H1 (cell line): Measurements from ENCODE around the gene MAST2. TPM values are rescaled to one million over a fixed set of nuclear protein-coding genes. Genes with fewer than 3 reads are reported as not detected.

ENCODE experiments used
- CTCF ChIA-PET: fragments of 300-600 bp; sonication (Branson Sonifier 250); formaldehyde crosslinking; loops from one replicate; lab custom pipeline; 2021; ENCODE audit not compliant: partially characterized antibody; lab: Charles Lee
- POLR2A ChIA-PET: fragments of 300-600 bp; sonication (Branson Sonifier 250); formaldehyde crosslinking; loops from one replicate; lab custom pipeline; 2021; ENCODE audit warnings: inconsistent platforms; ENCODE audit not compliant: partially characterized antibody; lab: Charles Lee
- DNase-seq, 2 experiments: peaks; one replicate each; pipeline versions ENCODE4 v3.0.0 to v3.0.0-alpha.2; 2010 to 2022; ENCODE audit warnings: low spot score in 2 of 2, low read depth in 1 of 2, mixed read lengths in 1 of 2
- FAIRE-seq: peaks from 2 replicates; lab custom pipeline; 2011; peaks lifted over from hg19 to GRCh38; lab: Jason Lieb, UNC
- H2AFZ ChIP-seq: 2 replicates; pipeline ENCODE4 v1.8.1; 2012; ENCODE audit warnings: low read length, inconsistent platforms
- H2AK5ac ChIP-seq: 2 replicates; pipeline ENCODE4 v1.6.1; 2013; ENCODE audit warnings: low read depth, low read length
- H2BK120ac ChIP-seq: replicated peaks from 2 replicates; pipeline ENCODE3; 2013; ENCODE audit warnings: low read depth, low read length, inconsistent platforms
- H2BK12ac ChIP-seq: 2 replicates; pipeline ENCODE4 v1.6.1; 2013; ENCODE audit warnings: low read depth, low read length
- H2BK15ac ChIP-seq: 2 replicates; pipeline ENCODE4 v1.6.1; 2013; ENCODE audit warnings: low read length
- H2BK20ac ChIP-seq: 2 replicates; pipeline ENCODE4 v1.6.1; 2013; ENCODE audit warnings: low read length
- H2BK5ac ChIP-seq: 2 replicates; pipeline ENCODE4 v1.6.1; 2013; ENCODE audit warnings: low read depth, low read length
- H3K14ac ChIP-seq: 2 replicates; pipeline ENCODE4 v1.6.1; 2013; ENCODE audit warnings: inconsistent platforms; ENCODE audit not compliant: insufficient read length
- H3K18ac ChIP-seq: 2 replicates; pipeline ENCODE4 v1.6.1; 2013; ENCODE audit warnings: low read length; ENCODE audit errors: extremely low read depth
- H3K23ac ChIP-seq: 2 replicates; pipeline ENCODE4 v1.6.1; 2013; ENCODE audit warnings: inconsistent platforms; ENCODE audit not compliant: insufficient read length
- H3K23me2 ChIP-seq: 2 replicates; pipeline ENCODE4 v1.6.1; 2013; ENCODE audit warnings: low read depth, low read length
- H3K27ac ChIP-seq: 2 replicates; pipeline ENCODE4 v1.6.1; 2011; ENCODE audit warnings: low read depth, low read length, inconsistent platforms
- H3K27me3 ChIP-seq, 4 experiments: replicated peaks in 1 of 4; 1 replicate in 1 of 4; 2 replicates in 3 of 4; pipeline versions ENCODE4 v1.6.1 to v1.8.1; 2011 to 2013; ENCODE audit warnings: low read length in 3 of 4, mild to moderate bottlenecking in 3 of 4, inconsistent platforms in 2 of 4, mixed read lengths in 2 of 4, moderate library complexity in 1 of 4; ENCODE audit not compliant: control insufficient read depth in 3 of 4, insufficient read depth in 3 of 4; ENCODE audit errors: extremely low read depth in 1 of 4
- H3K36me3 ChIP-seq, 4 experiments: 2 replicates each; pipeline versions ENCODE4 v1.6.1 to v1.8.1; 2011 to 2013; ENCODE audit warnings: mild to moderate bottlenecking in 4 of 4, low read length in 3 of 4, moderate library complexity in 2 of 4, control low read depth in 1 of 4, inconsistent platforms in 1 of 4; ENCODE audit not compliant: insufficient read depth in 4 of 4, control insufficient read depth in 2 of 4
- H3K4ac ChIP-seq: replicated peaks from 2 replicates; pipeline ENCODE3; 2013; ENCODE audit warnings: low read length, low read depth, mixed read lengths, inconsistent platforms; ENCODE audit not compliant: insufficient read length
- H3K4me1 ChIP-seq, 4 experiments: replicated peaks in 1 of 4; 1 replicate in 1 of 4; 2 replicates in 3 of 4; pipeline versions ENCODE4 v1.6.1 to v1.8.1; 2011 to 2013; ENCODE audit warnings: low read length in 3 of 4, inconsistent platforms in 2 of 4, mixed read lengths in 1 of 4; ENCODE audit not compliant: insufficient read depth in 4 of 4, control insufficient read depth in 3 of 4
- H3K4me2 ChIP-seq, 2 experiments: 2 replicates each; pipeline versions ENCODE4 v1.6.1 to v1.8.1; 2011 to 2013; ENCODE audit warnings: low read depth in 2 of 2, low read length in 2 of 2, control low read depth in 1 of 2, inconsistent platforms in 1 of 2, mild to moderate bottlenecking in 1 of 2; ENCODE audit not compliant: insufficient read depth in 1 of 2
- H3K4me3 ChIP-seq, 4 experiments: fragments of 200-600, 300-600 bp in 1 of 4; sonication (generic), shearing (Covaris generic), sonication (Bioruptor Twin) in 1 of 4; 2 replicates each; pipeline versions ENCODE4 v1.5.1 to v1.8.1; 2011 to 2016; ENCODE audit warnings: low read length in 4 of 4, low read depth in 3 of 4, control low read depth in 2 of 4, inconsistent platforms in 2 of 4, mild to moderate bottlenecking in 2 of 4, mixed read lengths in 1 of 4, moderate library complexity in 1 of 4; ENCODE audit not compliant: insufficient read depth in 2 of 4; ENCODE audit errors: extremely low read depth in 1 of 4
- H3K56ac ChIP-seq: replicated peaks from 2 replicates; pipeline ENCODE3; 2013; ENCODE audit warnings: low read depth, mild to moderate bottlenecking, mixed read lengths, low read length, inconsistent platforms; ENCODE audit not compliant: insufficient read length
- H3K79me1 ChIP-seq: 2 replicates; pipeline ENCODE4 v1.6.1; 2013; ENCODE audit warnings: low read depth, low read length, control low read depth
- H3K79me2 ChIP-seq, 2 experiments: 2 replicates each; pipeline versions ENCODE4 v1.6.1 to v1.8.1; 2012 to 2013; ENCODE audit warnings: low read length in 2 of 2, mild to moderate bottlenecking in 2 of 2, inconsistent platforms in 1 of 2; ENCODE audit not compliant: insufficient read depth in 2 of 2, control insufficient read depth in 1 of 2
- H3K9ac ChIP-seq, 4 experiments: replicated peaks in 1 of 4; 1 replicate in 1 of 4; 2 replicates in 3 of 4; pipeline versions ENCODE4 v1.6.1 to v1.8.1; 2011 to 2013; ENCODE audit warnings: low read depth in 3 of 4, low read length in 3 of 4, control low read depth in 2 of 4, mild to moderate bottlenecking in 2 of 4, moderate library complexity in 2 of 4, inconsistent platforms in 1 of 4; ENCODE audit errors: extremely low read depth in 1 of 4
- H3K9me3 ChIP-seq, 2 experiments: 2 replicates each; pipeline versions ENCODE4 v1.6.1 to v1.8.1; 2012 to 2013; ENCODE audit warnings: mild to moderate bottlenecking in 2 of 2, moderate library complexity in 2 of 2, control low read depth in 1 of 2, inconsistent platforms in 1 of 2, low read depth in 1 of 2, low read length in 1 of 2, mixed read lengths in 1 of 2; ENCODE audit not compliant: insufficient read depth in 2 of 2
- H4K20me1 ChIP-seq, 2 experiments: replicated peaks in 1 of 2; 2 replicates each; pipeline versions ENCODE3 to v1.8.1; 2011 to 2013; ENCODE audit warnings: inconsistent platforms in 2 of 2, low read length in 2 of 2, mild to moderate bottlenecking in 1 of 2; ENCODE audit not compliant: insufficient read depth in 2 of 2, control insufficient read depth in 1 of 2
- H4K5ac ChIP-seq: 2 replicates; pipeline ENCODE4 v1.6.1; 2013; ENCODE audit warnings: low read length, low read depth, mixed read lengths, inconsistent platforms; ENCODE audit not compliant: insufficient read length
- H4K8ac ChIP-seq: 2 replicates; pipeline ENCODE4 v1.8.0; 2013; ENCODE audit warnings: mild to moderate bottlenecking, moderate library complexity, low read length, inconsistent platforms; ENCODE audit not compliant: insufficient read depth; ENCODE audit errors: extremely low read depth
- H4K91ac ChIP-seq: replicated peaks from 2 replicates; pipeline ENCODE3; 2013; ENCODE audit warnings: low read length, mixed read lengths, inconsistent platforms; ENCODE audit not compliant: insufficient read length
- CREB1 ChIP-seq: IDR thresholded peaks from 2 replicates; pipeline ENCODE4 v1.6.1; 2012; ENCODE audit warnings: inconsistent platforms
- EP300 ChIP-seq, 2 experiments: IDR thresholded peaks; 1 replicate in 1 of 2; 2 replicates in 1 of 2; pipeline ENCODE4 v1.6.1; 2011 to 2012; ENCODE audit warnings: low read depth in 2 of 2, low read length in 2 of 2, mild to moderate bottlenecking in 2 of 2, borderline replicate concordance in 1 of 2, inconsistent platforms in 1 of 2, moderate library complexity in 1 of 2
- FOSL1 ChIP-seq: IDR thresholded peaks from 2 replicates; pipeline ENCODE4 v1.6.1; 2011; ENCODE audit warnings: mild to moderate bottlenecking, low read depth, low read length, moderate library complexity; ENCODE audit not compliant: insufficient read depth
- POU5F1 ChIP-seq: IDR thresholded peaks from 2 replicates; pipeline ENCODE4 v1.6.1; 2011; ENCODE audit warnings: low read depth, mild to moderate bottlenecking, low read length, moderate library complexity
- TCF12 ChIP-seq: IDR thresholded peaks from 2 replicates; pipeline ENCODE4 v1.6.1; 2011; ENCODE audit warnings: low read depth, mild to moderate bottlenecking, low read length
- polyA plus RNA-seq, 7 experiments: library from polyadenylated mRNA; depleted of rRNA in 3 of 7; stranded (reverse) in 5 of 7; unstranded in 2 of 7; fragments of >200 nt in 5 of 7; fragments of 200-250 nt in 2 of 7; gene quantifications; 1 replicate in 5 of 7; 2 replicates in 1 of 7; 4 replicates in 1 of 7; pipeline versions ENCODE4 v1.2.1 to v1.2.3, GENCODE V29; 2011 to 2013; ENCODE audit warnings: missing spikeins in 2 of 7, mixed read lengths in 2 of 7
- total RNA-seq: library from RNA; stranded (reverse); fragmentation: NEBNext Ultra II Directional; extraction: Animal tissue kit (Norgen Biotek cat#: 25700); gene quantifications from 2 replicates; pipeline ENCODE4 v1.2.1, GENCODE V29; 2021

MAST2 gene
- total and polyA plus RNA-seq, 2 of the 8 experiments (the other 6 are each of a cell fraction or from before 2014, with no cell fraction given), result 20.5 to 35.4 TPM

DNA sequence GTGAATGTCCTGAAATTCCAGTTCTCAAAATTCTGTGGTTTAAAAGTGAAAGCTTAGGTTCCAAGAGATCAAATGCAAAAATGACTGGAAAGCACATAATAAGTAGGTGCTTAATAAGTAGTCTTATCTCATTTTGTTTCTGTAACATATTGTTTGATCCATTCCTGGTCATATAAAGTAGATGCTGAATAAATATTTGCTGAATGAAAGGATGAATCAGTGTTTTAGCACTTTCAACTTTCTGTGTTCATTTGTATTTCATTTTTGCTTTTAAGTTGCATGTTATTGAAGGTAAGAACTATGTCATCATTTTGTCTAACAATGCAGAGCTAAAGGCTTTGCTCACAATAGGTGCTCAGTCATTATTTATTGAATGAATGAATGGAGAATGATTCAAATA, 6.3 kb downstream of the MAST2 start:
- H4K8ac ChIP-seq, result no peak overlapping the region
- H3K56ac ChIP-seq, result no peak overlapping the region
- H3K79me2 ChIP-seq, result peaks cover 5 to 64% of the 10 kb centered on the region in 2 experiments; a peak in 3 of 4 replicates
- no peaks in the 10 kb centered on the region for H3K9me3 ChIP-seq
- no peak overlapping the region for H3K14ac ChIP-seq
- H2AK5ac ChIP-seq, result no peak overlapping the region
- FAIRE-seq, result no peak
- no peak overlapping the region for H3K9ac ChIP-seq
- no peak overlapping the region for H2BK15ac ChIP-seq
- CTCF ChIA-PET, result no interaction called here
- POLR2A ChIA-PET, result no interaction called here
- no peaks in the 10 kb centered on the region for H3K27me3 ChIP-seq
- no peak overlapping the region for H2BK12ac ChIP-seq
- no peak overlapping the region for H4K5ac ChIP-seq
- no peak overlapping the region for H2BK5ac ChIP-seq
- H2BK20ac ChIP-seq, result no peak overlapping the region
- no peak overlapping the region for H4K91ac ChIP-seq
- H3K4me2 ChIP-seq, result no peak overlapping the region
- H2BK120ac ChIP-seq, result no peak overlapping the region
- H3K36me3 ChIP-seq, result peaks cover 0 to 11% (median 0%) of the 10 kb centered on the region in 4 experiments; a peak in 3 of 8 replicates
- H3K23ac ChIP-seq, result no peak overlapping the region
- DNase-seq, result no peak
- no peaks in the 10 kb centered on the region for H3K23me2 ChIP-seq
- no peak overlapping the region for H3K4me3 ChIP-seq
- H3K4me1 ChIP-seq, result peaks cover 0 to 2% (median 0%) of the 10 kb centered on the region in 4 experiments; a peak in 1 of 7 replicates
- H3K27ac ChIP-seq, result no peak overlapping the region
- no peak overlapping the region for H3K4ac ChIP-seq
- peaks cover 3% of the 10 kb centered on the region for H3K79me1 ChIP-seq
- H2AFZ ChIP-seq, result no peak overlapping the region
- H3K18ac ChIP-seq, result no peak overlapping the region
- peaks cover 0 to 4% of the 10 kb centered on the region in 2 experiments for H4K20me1 ChIP-seq
- TF ChIP-seq TCF12 (no peak), CREB1 (no peak), EP300 (IDR thresholded peaks at IDR 0.05; ENCODE audit: borderline replicate concordance in 1 of 2, low read depth in 2 of 2, low read length in 2 of 2) (no peak), FOSL1 (no peak), POU5F1 (no peak)
